K562 (cell line): ENCODE measurements around the gene GPD2. TPM values are rescaled to one million over a fixed set of nuclear protein-coding genes. Genes with fewer than 3 reads are reported as not detected.

Experiments
- ATF4 ChIP-seq: fragments of 450-650 bp; formaldehyde crosslinking; IDR thresholded peaks from 2 replicates; pipeline ENCODE4 v1.4.0; 2022; ENCODE audit warnings: mild to moderate bottlenecking, moderate library complexity
- MGA ChIP-seq: fragments of 450-650 bp; IDR thresholded peaks from 2 replicates; pipeline ENCODE4 v1.6.1; 2016; ENCODE audit warnings: mild to moderate bottlenecking, moderate library complexity
- RBM17 ChIP-seq: fragments of 200-400 bp; formaldehyde crosslinking; IDR thresholded peaks from 2 replicates; pipeline ENCODE4 v1.6.1; 2017; ENCODE audit warnings: low read depth, mild to moderate bottlenecking, low read length, borderline replicate concordance
- STAT5B ChIP-seq: fragments of 250-450 bp; sonication (Bioruptor Pico); IDR thresholded peaks from 2 replicates; pipeline ENCODE4 v1.8.0; 2021; ENCODE audit warnings: mild to moderate bottlenecking, inconsistent platforms
- TBL1XR1 ChIP-seq, 2 experiments: IDR thresholded peaks; 2 replicates each; pipeline ENCODE4 v1.6.1; 2012; ENCODE audit warnings: improper control_type of control experiment in 2 of 2, low read length in 2 of 2, mild to moderate bottlenecking in 1 of 2
- TGIF2 ChIP-seq: sonication (generic); formaldehyde crosslinking; IDR thresholded peaks from 2 replicates; pipeline ENCODE4 v1.8.1; 2022; ENCODE audit warnings: mild to moderate bottlenecking, missing genetic modification reagents, moderate library complexity
- XRCC4 ChIP-seq: IDR thresholded peaks from one replicate; pipeline ENCODE4 v1.6.1; 2011; ENCODE audit not compliant: insufficient read depth, insufficient read length; ENCODE audit errors: extremely low read depth
- ZBTB5 ChIP-seq: fragments of 450-650 bp; IDR thresholded peaks from 2 replicates; pipeline ENCODE4 v1.6.1; 2017; ENCODE audit warnings: antibody characterized with exemption
- ZNF217 ChIP-seq: sonication (generic); formaldehyde crosslinking; IDR thresholded peaks from 2 replicates; pipeline ENCODE4 v1.8.0; 2022; ENCODE audit warnings: mild to moderate bottlenecking, missing genetic modification reagents
- ZNF224 ChIP-seq: sonication (generic); formaldehyde crosslinking; IDR thresholded peaks from 2 replicates; pipeline ENCODE4 v1.8.0; 2022; ENCODE audit warnings: mild to moderate bottlenecking, missing genetic modification reagents
- ZNF232 ChIP-seq: sonication (generic); formaldehyde crosslinking; IDR thresholded peaks from 2 replicates; pipeline ENCODE4 v1.8.0; 2022; ENCODE audit warnings: mild to moderate bottlenecking, missing genetic modification reagents
- ZSCAN32 ChIP-seq: fragments of 450-650 bp; formaldehyde crosslinking; IDR thresholded peaks from 2 replicates; pipeline ENCODE4 v1.4.0; 2020; ENCODE audit warnings: mild to moderate bottlenecking, moderate library complexity
- polyA plus RNA-seq, 8 experiments: library from polyadenylated mRNA; depleted of rRNA in 4 of 8; stranded (reverse) in 5 of 8; unstranded in 3 of 8; fragments of >200 nt; fragmentation: Nextera tagmentation in 2 of 8; fragmentation: Illumina TruSeq in 1 of 8; extraction: Ambion mirVana in 2 of 8; extraction: Trizol in 1 of 8; gene quantifications; 2 replicates each; pipeline versions ENCODE4 v1.2.1 to v1.2.3, GENCODE V29; 2011 to 2014; ENCODE audit warnings: inconsistent platforms in 1 of 8, missing spikeins in 1 of 8
- total RNA-seq, 7 experiments: library from RNA; depleted of rRNA in 6 of 7; stranded (reverse); fragments of >200 nt in 6 of 7; fragmentation: Illumina TruSeq in 2 of 7; extraction: Trizol in 2 of 7; gene quantifications; 2 replicates each; pipeline versions ENCODE4 v1.2.1 to v1.2.3, GENCODE V29; 2011 to 2021; ENCODE audit warnings: low replicate concordance in 1 of 7

The GPD2 gene
- total and polyA plus RNA-seq, 9 of the 15 experiments (the other 6 are each of a cell fraction or from before 2014, with no cell fraction given) = 5.2 to 39.2 (median 19.0) TPM

- TF ChIP-seq ATF4 (peak; percentile 52; the same call in 1 of the 2 replicates), ZNF224 (CRISPR knock-in tag) (0 out of 2 replicates have a peak, but pooled peaks have one; percentile 48), TBL1XR1 (IDR thresholded peaks at IDR 0.05; ENCODE audit: low read length in 2 of 2) (peak in 1 of 2 experiments; percentile 64; a peak in 2 of 4 replicates), ZNF217 (no peak), ZBTB5 (peak; percentile 77), STAT5B (no peak), XRCC4 (no peak), ZSCAN32 (no peak), ZNF232 (CRISPR knock-in tag) (no peak), MGA (no peak), RBM17 (no peak), TGIF2 (no peak)
These were observed 35.2 kb upstream of the GPD2 start (continued) for GRCh38 chr2:156400706-156401678.
